Measurements from ENCODE around the gene MAGI2. TPM values are rescaled to one million over a fixed set of nuclear protein-coding genes. Genes with fewer than 3 reads are reported as not detected.

The MAGI2 gene
- total RNA-seq, 4 donors from 2014 or later, result 7.8 to 44.7 (median 21.1) TPM

DNA sequence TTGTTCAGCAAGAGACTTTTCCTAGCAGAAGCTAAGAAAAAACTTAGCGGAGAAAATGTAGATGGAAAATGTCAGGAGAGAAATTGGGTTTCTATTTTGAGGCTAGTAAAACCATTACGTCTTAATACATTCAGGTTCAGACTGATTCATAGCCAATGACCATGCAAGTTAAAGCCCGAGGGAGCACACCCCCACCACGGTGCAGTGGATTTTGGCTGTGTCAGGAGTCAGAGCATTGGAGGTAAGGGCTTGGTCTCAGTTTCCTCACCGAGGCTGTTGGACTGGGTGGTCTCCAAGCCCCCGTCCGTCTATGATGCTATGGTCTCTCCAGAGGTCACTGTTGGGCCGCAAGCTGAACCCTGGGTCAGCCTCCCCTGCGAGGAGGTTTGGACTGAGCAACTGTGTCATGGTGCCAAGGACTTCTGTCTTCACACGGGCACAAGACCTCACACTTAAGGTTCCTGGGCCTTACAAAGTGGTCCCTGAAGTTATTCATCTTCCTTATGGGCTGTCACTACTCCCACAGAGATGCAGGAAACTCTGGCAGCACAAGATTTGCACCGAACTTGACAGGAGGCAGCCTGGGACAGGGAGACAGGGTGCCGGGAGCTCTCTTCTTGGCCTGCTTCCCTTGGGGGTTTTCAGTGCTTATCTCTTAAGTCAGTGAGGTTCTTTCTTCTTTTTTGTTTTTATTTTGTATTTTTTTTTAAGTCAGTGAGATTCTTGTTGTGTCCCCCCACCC, 1468.1 kb downstream of the MAGI2 start:
- 46 to 63% methylated on average over 2 to 7 of the region's 12 CpGs for WGBS, 2 donors (ENCODE audit: low coverage in 1 of 2)
- no peaks in the 10 kb centered on the region for H3K4me1 ChIP-seq
- H3K36me3 ChIP-seq, result no peaks in the 10 kb centered on the region
- H3K27me3 ChIP-seq, result no peaks in the 10 kb centered on the region
- TF ChIP-seq POLR2A (IDR thresholded peaks at IDR 0.05) (no peak), POLR2AphosphoS5 (IDR thresholded peaks at IDR 0.05) (no peak), EP300 (IDR thresholded peaks at IDR 0.05) (no peak)
- TF ChIP-seq, protein P1, sequence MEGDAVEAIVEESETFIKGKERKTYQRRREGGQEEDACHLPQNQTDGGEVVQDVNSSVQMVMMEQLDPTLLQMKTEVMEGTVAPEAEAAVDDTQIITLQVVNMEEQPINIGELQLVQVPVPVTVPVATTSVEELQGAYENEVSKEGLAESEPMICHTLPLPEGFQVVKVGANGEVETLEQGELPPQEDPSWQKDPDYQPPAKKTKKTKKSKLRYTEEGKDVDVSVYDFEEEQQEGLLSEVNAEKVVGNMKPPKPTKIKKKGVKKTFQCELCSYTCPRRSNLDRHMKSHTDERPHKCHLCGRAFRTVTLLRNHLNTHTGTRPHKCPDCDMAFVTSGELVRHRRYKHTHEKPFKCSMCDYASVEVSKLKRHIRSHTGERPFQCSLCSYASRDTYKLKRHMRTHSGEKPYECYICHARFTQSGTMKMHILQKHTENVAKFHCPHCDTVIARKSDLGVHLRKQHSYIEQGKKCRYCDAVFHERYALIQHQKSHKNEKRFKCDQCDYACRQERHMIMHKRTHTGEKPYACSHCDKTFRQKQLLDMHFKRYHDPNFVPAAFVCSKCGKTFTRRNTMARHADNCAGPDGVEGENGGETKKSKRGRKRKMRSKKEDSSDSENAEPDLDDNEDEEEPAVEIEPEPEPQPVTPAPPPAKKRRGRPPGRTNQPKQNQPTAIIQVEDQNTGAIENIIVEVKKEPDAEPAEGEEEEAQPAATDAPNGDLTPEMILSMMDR (IDR thresholded peaks at IDR 0.05), result no peak
- H3K4me3 ChIP-seq, result no peak overlapping the region
- H3K9me3 ChIP-seq, result peaks cover 0 to 5% (median 0%) of the 10 kb centered on the region in 3 donors
- peak overlapping the region in 1 of 4 donors; percentile 37 for H3K27ac ChIP-seq
- ATAC-seq, result no peak

DNA sequence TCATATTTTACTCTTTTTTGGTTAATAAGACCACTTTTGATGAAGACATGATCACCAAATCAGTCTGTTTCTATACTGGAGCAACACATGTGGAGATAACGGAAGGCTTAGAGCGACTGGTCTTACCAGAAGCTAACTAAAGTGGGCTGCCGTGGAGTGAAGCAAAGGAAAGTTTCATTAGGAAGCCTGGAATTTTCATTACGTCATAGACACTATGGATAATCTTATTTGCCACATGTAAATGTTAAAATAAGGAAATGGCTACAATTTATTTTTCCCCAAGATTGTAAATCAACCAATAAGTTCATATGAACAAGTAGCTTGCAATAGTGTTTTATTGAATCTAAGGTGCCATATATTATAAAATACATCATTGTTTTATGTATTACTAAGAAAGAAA, 1469.5 kb downstream of the MAGI2 start:
- TF ChIP-seq, protein P1 (IDR thresholded peaks at IDR 0.05), result no peak
- TF ChIP-seq EP300 (IDR thresholded peaks at IDR 0.05), result no peak
- Histone ChIP-seq H3K4me3 (no peak overlapping the region), H3K27me3 (no peaks in the 10 kb centered on the region), H3K9me3 (peaks cover 0 to 5% (median 0%) of the 10 kb centered on the region in 3 donors), H3K36me3 (no peaks in the 10 kb centered on the region), H3K4me1 (no peaks in the 10 kb centered on the region), H3K27ac (no peak overlapping the region)
- WGBS, 2 donors (ENCODE audit: low coverage in 1 of 2), result 93 to 94% methylated on average over 4 of the region's 4 CpGs
- no peak for ATAC-seq

DNA sequence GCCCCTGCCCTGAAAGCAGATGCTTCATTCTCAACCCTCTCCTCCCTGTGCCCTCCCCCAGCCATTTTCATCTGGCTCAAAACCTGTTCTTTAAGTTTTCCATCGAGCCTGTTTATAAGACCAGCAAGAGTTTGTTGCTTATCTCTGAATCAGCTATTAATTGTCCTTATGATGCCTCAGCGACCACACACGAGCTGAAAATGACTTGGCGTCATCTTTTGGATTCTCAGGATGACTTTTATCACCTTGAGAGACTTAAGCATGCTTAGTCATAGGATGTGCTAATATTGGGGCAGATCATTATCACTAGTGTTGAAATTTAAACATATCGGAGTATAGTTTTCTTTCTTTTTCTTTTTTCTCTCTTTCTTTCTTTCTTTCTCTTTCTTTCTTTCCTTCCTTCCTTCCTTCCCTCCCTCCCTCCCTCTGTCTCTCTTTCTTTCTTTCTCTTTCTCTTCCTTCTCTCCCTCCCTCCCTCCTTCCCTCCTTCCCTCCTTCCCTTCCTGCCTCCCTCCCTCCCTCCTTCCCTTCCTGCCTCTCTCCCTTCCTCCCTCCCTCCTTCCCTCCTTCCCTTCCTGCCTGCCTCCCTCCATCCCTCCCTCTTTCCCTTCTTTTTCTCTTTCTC, 1470.4 kb downstream of the MAGI2 start:
- H3K27me3 ChIP-seq, result no peaks in the 10 kb centered on the region
- H3K9me3 ChIP-seq, result no peaks in the 10 kb centered on the region
- no peak overlapping the region for H3K27ac ChIP-seq
- 72% methylated on average over 4 to 5 of the region's 5 CpGs for WGBS, 2 donors (ENCODE audit: low coverage in 1 of 2)
- no peaks in the 10 kb centered on the region for H3K36me3 ChIP-seq
- H3K4me3 ChIP-seq, result no peak overlapping the region
- H3K4me1 ChIP-seq, result no peaks in the 10 kb centered on the region
- no peak for ATAC-seq
- TF ChIP-seq POLR2AphosphoS5 (IDR thresholded peaks at IDR 0.05) (no peak), POLR2A (IDR thresholded peaks at IDR 0.05) (no peak), EP300 (IDR thresholded peaks at IDR 0.05) (no peak)
- TF ChIP-seq, protein P1 (IDR thresholded peaks at IDR 0.05), result no peak

DNA sequence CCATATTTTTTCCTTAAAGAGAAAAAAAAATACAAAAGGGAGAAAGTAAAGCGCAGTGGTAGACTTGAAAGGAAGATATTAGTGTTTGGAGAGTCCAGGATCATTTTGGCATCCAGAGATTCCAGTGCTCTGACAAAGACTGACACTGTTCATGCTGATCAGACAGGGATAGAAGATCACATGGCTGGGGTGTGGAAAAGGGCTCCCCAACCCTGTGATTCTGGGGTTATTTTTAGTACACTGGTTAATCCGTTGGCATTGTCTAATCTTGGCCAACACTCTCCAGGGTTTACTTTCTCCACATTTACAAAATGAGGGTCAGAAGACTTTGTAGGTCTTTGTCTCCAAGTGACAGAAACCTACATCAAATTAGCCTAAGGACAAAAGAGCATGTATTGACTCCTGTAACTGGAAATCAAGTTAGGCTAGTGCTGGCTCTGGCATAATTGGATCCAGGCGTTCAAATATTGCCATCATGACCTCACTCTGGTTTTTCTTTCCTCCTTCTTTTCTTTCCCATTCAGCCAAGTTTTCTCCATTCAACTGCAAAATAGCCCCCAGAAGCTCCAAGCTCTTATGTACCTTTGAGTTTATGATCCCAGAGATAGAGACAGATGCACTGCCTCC, 1473.3 kb downstream of the MAGI2 start:
- H3K27me3 ChIP-seq, result no peaks in the 10 kb centered on the region
- no peak overlapping the region for H3K27ac ChIP-seq
- no peak for TF ChIP-seq EP300 (IDR thresholded peaks at IDR 0.05)
- no peaks in the 10 kb centered on the region for H3K9me3 ChIP-seq
- H3K36me3 ChIP-seq, result no peaks in the 10 kb centered on the region
- no peaks in the 10 kb centered on the region for H3K4me1 ChIP-seq
- WGBS, 2 donors (ENCODE audit: low coverage in 1 of 2), result 65 to 78% methylated on average over 3 of the region's 3 CpGs
- no peak overlapping the region for H3K4me3 ChIP-seq
- no peak for ATAC-seq

DNA sequence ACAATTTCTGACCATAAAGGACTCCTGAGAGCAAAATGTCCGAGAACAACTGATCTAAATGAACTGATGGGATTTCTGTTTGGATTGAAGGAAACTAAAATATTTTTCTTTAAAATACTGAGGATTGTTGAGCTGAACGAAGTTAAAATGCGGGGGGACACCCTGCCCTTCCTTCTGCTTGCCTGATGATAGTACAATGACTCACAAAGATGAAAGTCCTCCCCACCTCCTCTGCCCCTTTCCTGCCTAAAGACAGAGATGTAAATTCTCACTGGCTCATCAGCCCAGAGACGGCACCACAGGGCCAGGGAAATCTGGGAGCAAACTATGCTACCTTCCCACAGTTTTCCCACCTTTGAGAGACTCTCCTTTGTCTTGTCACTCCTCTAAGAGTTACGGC, 1474.2 kb downstream of the MAGI2 start:
- no peak overlapping the region for H3K4me3 ChIP-seq
- 59 to 85% methylated on average over 4 to 5 of the region's 5 CpGs for WGBS, 2 donors (ENCODE audit: low coverage in 1 of 2)
- TF ChIP-seq EP300 (IDR thresholded peaks at IDR 0.05) (no peak), POLR2A (IDR thresholded peaks at IDR 0.05) (no peak), POLR2AphosphoS5 (IDR thresholded peaks at IDR 0.05) (no peak)
- TF ChIP-seq, protein P1 (IDR thresholded peaks at IDR 0.05), result no peak
- no peaks in the 10 kb centered on the region for H3K4me1 ChIP-seq
- no peak for ATAC-seq
- H3K27ac ChIP-seq, result no peak overlapping the region
- no peaks in the 10 kb centered on the region for H3K27me3 ChIP-seq
- H3K36me3 ChIP-seq, result no peaks in the 10 kb centered on the region
- H3K9me3 ChIP-seq, result no peaks in the 10 kb centered on the region
